SK-N-SH treated with all-trans-retinoic acid at 6 μM for 48 hours (cell line): ENCODE results near the gene CADM2.

Source experiments
- ARNTL ChIP-seq: fragments of 450-650 bp; formaldehyde crosslinking; IDR thresholded peaks from 2 replicates; pipeline ENCODE4 v1.5.0; 2020; ENCODE audit warnings: low read depth, mild to moderate bottlenecking, moderate library complexity, borderline replicate concordance
- ZNF70 ChIP-seq: fragments of 450-650 bp; formaldehyde crosslinking; IDR thresholded peaks from 2 replicates; pipeline ENCODE4 v1.5.0; 2020; ENCODE audit warnings: mild to moderate bottlenecking, moderate library complexity

DNA sequence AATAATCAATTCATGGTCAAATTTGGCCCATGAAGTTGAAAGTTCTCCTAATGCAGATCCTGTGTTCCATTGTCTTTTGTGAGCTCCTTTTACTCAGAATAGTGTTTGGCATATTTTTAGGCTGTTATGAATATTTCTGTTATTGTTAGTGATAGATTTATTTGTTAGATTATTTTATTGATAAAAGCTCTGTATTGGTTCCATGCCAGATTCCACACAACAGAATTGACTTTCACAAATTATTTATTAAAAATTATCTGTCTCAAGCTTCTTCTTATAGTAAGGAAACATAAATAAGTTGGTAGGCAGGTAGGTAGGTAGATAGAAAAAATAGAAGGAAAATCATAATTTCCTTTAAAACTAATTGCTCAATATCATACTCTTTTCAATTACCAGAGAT, 557.4 kb downstream of the CADM2 start:
- no peak for TF ChIP-seq ZNF70
- no peak for TF ChIP-seq ARNTL
